GM10266 (cell line): ENCODE data around the gene CPS1.

Source experiments
- DNase-seq: peaks from one replicate; pipeline ENCODE4 v3.0.0; 2012; ENCODE audit errors: extremely low spot score
- CTCF ChIP-seq: IDR thresholded peaks from 2 replicates; pipeline ENCODE4 v1.5.1; 2012; ENCODE audit warnings: mild to moderate bottlenecking, low read depth; ENCODE audit not compliant: control insufficient read depth, insufficient read depth; ENCODE audit errors: missing control alignments

CPS1 gene

GRCh38 chr2:210599476-210599875 lies 43.1 kb downstream of the CPS1 start:
- DNase-seq, result no peak
- no peak for TF ChIP-seq CTCF

GRCh38 chr2:210604666-210605065 lies 48.3 kb downstream of the CPS1 start:
- DNase-seq, result no peak
- no peak for TF ChIP-seq CTCF

GRCh38 chr2:210606001-210606400 lies 49.6 kb downstream of the CPS1 start:
- TF ChIP-seq CTCF, result no peak
- no peak for DNase-seq

- no peak for DNase-seq
- TF ChIP-seq CTCF, result no peak
Observed at GRCh38 chr2:210611466-210611865, 55.1 kb downstream of the CPS1 start.

- no peak for TF ChIP-seq CTCF
- no peak for DNase-seq
Observed at GRCh38 chr2:210616074-210616473, 59.7 kb downstream of the CPS1 start.

- no peak for DNase-seq
- no peak for TF ChIP-seq CTCF
Observed at GRCh38 chr2:210617318-210617717, 60.9 kb downstream of the CPS1 start.

GRCh38 chr2:210617732-210618330 lies 61.4 kb downstream of the CPS1 start:
- TF ChIP-seq CTCF, result peak; percentile 39
- peak; percentile 26 for DNase-seq
